Measurements from ENCODE around the gene REEP1.
"Not testable (repeated sequence)": the region's sequence is repeated elsewhere in the genome, so short reads cannot be mapped to it uniquely, and the experiment has no call there.

The REEP1 gene

GRCh38 chr2:86202336-86202692, 135.1 kb downstream of the REEP1 start:
- Mint-ChIP-seq H3K4me1 (peaks cover 48% of the 10 kb centered on the region), H3K9me3 (no peaks in the 10 kb centered on the region), H3K27me3 (no peaks in the 10 kb centered on the region), H3K27ac (peak overlapping the region in 1 of 2 donors; percentile 12), H3K4me3 (no peak overlapping the region)
- ATAC-seq: no peak
- no peak for DNase-seq

- H3K9me3 Mint-ChIP-seq: no peaks in the 10 kb centered on the region
- DNase-seq (no peak), ATAC-seq (no peak)
- H3K27me3 Mint-ChIP-seq: no peaks in the 10 kb centered on the region
- H3K4me3 Mint-ChIP-seq: no peak overlapping the region
- peaks cover 53% of the 10 kb centered on the region for H3K4me1 Mint-ChIP-seq
- no peak overlapping the region for H3K27ac Mint-ChIP-seq
Measured at GRCh38 chr2:86201671-86202335, 135.6 kb downstream of the REEP1 start.

GRCh38 chr2:86200564-86200963, 136.9 kb downstream of the REEP1 start:
- H3K27me3 Mint-ChIP-seq, H3K9me3 Mint-ChIP-seq, ATAC-seq, DNase-seq: not testable (repeated sequence)
- Mint-ChIP-seq H3K4me1 (peaks cover 56% of the 10 kb centered on the region), H3K4me3 (peak overlapping the region; percentile 94 to 99), H3K27ac (peak overlapping the region in 1 of 2 donors; percentile 82)

- Mint-ChIP-seq H3K27ac (peak overlapping the region; percentile 95 to 97), H3K4me1 (peaks cover 55% of the 10 kb centered on the region), H3K9me3 (no peaks in the 10 kb centered on the region), H3K27me3 (no peaks in the 10 kb centered on the region), H3K4me3 (peak overlapping the region; percentile 94 to 99)
- ATAC-seq: no peak
- no peak for DNase-seq
Measured at GRCh38 chr2:86199834-86200177, 137.6 kb downstream of the REEP1 start.

GRCh38 chr2:86195808-86196387, 141.5 kb downstream of the REEP1 start:
- DNase-seq: no peak
- peaks cover 65% of the 10 kb centered on the region for H3K4me1 Mint-ChIP-seq
- no peaks in the 10 kb centered on the region for H3K9me3 Mint-ChIP-seq
- peak overlapping the region; percentile 90 to 99 for H3K27ac Mint-ChIP-seq
- H3K27me3 Mint-ChIP-seq: no peaks in the 10 kb centered on the region
- peak overlapping the region; percentile 92 to 100 for H3K4me3 Mint-ChIP-seq
- ATAC-seq: no peak

- Mint-ChIP-seq H3K4me3 (peak within 1 kb of the TSS; percentile 92 to 100), H3K4me1 (peaks cover 65% of the 10 kb centered on the region), H3K9me3 (no peaks in the 10 kb centered on the region), H3K27ac (peak within 1 kb of the TSS; percentile 90 to 99), H3K27me3 (no peaks in the 10 kb centered on the region)
- peak; percentile 95 for ATAC-seq
- peak; percentile 95 to 97 for DNase-seq
Measured at GRCh38 chr2:86195055-86195807, 142.2 kb downstream of the REEP1 start, which contains the start of gene IMMT. Gene IMMT, minus strand, starts transcription at chr2:86195462. Its CDS starts 80 bp downstream, at chr2:86195382.

- Mint-ChIP-seq H3K27ac (peak overlapping the region; percentile 90 to 99), H3K4me1 (peaks cover 69% of the 10 kb centered on the region), H3K9me3 (no peaks in the 10 kb centered on the region), H3K4me3 (peak overlapping the region; percentile 92 to 100), H3K27me3 (no peaks in the 10 kb centered on the region)
- no peak for DNase-seq
- no peak for ATAC-seq
Measured at GRCh38 chr2:86194751-86195054, 142.7 kb downstream of the REEP1 start.

GRCh38 chr2:86193901-86194567, 143.4 kb downstream of the REEP1 start:
- DNase-seq (no peak), ATAC-seq (no peak)
- Mint-ChIP-seq H3K9me3 (no peaks in the 10 kb centered on the region), H3K27me3 (no peaks in the 10 kb centered on the region), H3K27ac (peak overlapping the region in 1 of 2 donors; percentile 52), H3K4me3 (peak overlapping the region; percentile 92 to 100), H3K4me1 (peaks cover 70% of the 10 kb centered on the region)

GRCh38 chr2:86189782-86190416, 147.5 kb downstream of the REEP1 start:
- peaks cover 87% of the 10 kb centered on the region for H3K4me1 Mint-ChIP-seq
- no peak for ATAC-seq
- DNase-seq: no peak
- no peaks in the 10 kb centered on the region for H3K27me3 Mint-ChIP-seq
- peak overlapping the region; percentile 44 to 72 for H3K27ac Mint-ChIP-seq
- H3K9me3 Mint-ChIP-seq: no peaks in the 10 kb centered on the region
- no peak overlapping the region for H3K4me3 Mint-ChIP-seq

GRCh38 chr2:86186431-86186830, 151.0 kb downstream of the REEP1 start:
- peak; percentile 74 for ATAC-seq

GRCh38 chr2:86185517-86186212, 151.8 kb downstream of the REEP1 start:
- Mint-ChIP-seq H3K27me3 (no peaks in the 10 kb centered on the region), H3K4me1 (peaks cover 74% of the 10 kb centered on the region), H3K27ac (peak overlapping the region; percentile 91 to 96), H3K9me3 (no peaks in the 10 kb centered on the region), H3K4me3 (peak overlapping the region; percentile 52 to 70)
- no peak for DNase-seq
- ATAC-seq: peak; percentile 66

More at GRCh38 chr2:86186431-86186830, 151.0 kb downstream of the REEP1 start:
- H3K4me3 Mint-ChIP-seq: peak overlapping the region; percentile 52 to 70
- DNase-seq: no peak
- H3K9me3 Mint-ChIP-seq: no peaks in the 10 kb centered on the region
- H3K27me3 Mint-ChIP-seq: no peaks in the 10 kb centered on the region
- H3K27ac Mint-ChIP-seq: peak overlapping the region; percentile 7 to 73
- H3K4me1 Mint-ChIP-seq: peaks cover 81% of the 10 kb centered on the region

- Mint-ChIP-seq H3K27me3 (no peaks in the 10 kb centered on the region), H3K27ac (peak overlapping the region in 1 of 2 donors; percentile 5), H3K4me3 (no peak overlapping the region), H3K4me1 (peaks cover 13% of the 10 kb centered on the region), H3K9me3 (no peaks in the 10 kb centered on the region)
- DNase-seq: no peak
- no peak for ATAC-seq
Measured at GRCh38 chr2:86176597-86176996, 160.8 kb downstream of the REEP1 start.

GRCh38 chr2:86175828-86176227, 161.6 kb downstream of the REEP1 start:
- DNase-seq (no peak), ATAC-seq (no peak)
- H3K9me3 Mint-ChIP-seq: no peaks in the 10 kb centered on the region
- peak overlapping the region; percentile 4 to 85 for H3K27ac Mint-ChIP-seq
- H3K27me3 Mint-ChIP-seq: no peaks in the 10 kb centered on the region
- H3K4me1 Mint-ChIP-seq: peaks cover 13% of the 10 kb centered on the region
- H3K4me3 Mint-ChIP-seq: no peak overlapping the region

GRCh38 chr2:86174445-86174844, 163.0 kb downstream of the REEP1 start:
- DNase-seq: no peak
- H3K4me1 Mint-ChIP-seq: peaks cover 13% of the 10 kb centered on the region
- H3K27ac Mint-ChIP-seq: no peak overlapping the region
- no peaks in the 10 kb centered on the region for H3K9me3 Mint-ChIP-seq
- H3K27me3 Mint-ChIP-seq: no peaks in the 10 kb centered on the region
- ATAC-seq: no peak
- no peak overlapping the region for H3K4me3 Mint-ChIP-seq

GRCh38 chr2:86172610-86173009, 164.8 kb downstream of the REEP1 start:
- no peak for ATAC-seq
- DNase-seq: no peak
- Mint-ChIP-seq H3K4me3 (no peak overlapping the region), H3K27ac (peak overlapping the region; percentile 71 to 80), H3K27me3 (no peaks in the 10 kb centered on the region), H3K4me1 (peaks cover 13% of the 10 kb centered on the region), H3K9me3 (no peaks in the 10 kb centered on the region)

Data from stimulated activated naive CD8-positive, alpha-beta T cell treated with anti-CD3 and anti-CD28 coated beads, Interleukin-15, amount 100 ng/mL, for 72 hours (primary cell).